Ectodermal cell (in vitro differentiated cells): ENCODE data around the gene MYO15A.
"Not testable (repeated sequence)": the region's sequence is repeated elsewhere in the genome, so short reads cannot be mapped to it uniquely, and the experiment has no call there.

ENCODE experiments used
- H3K27ac ChIP-seq: 2 replicates; pipeline ENCODE4 v1.7.0; 2013; ENCODE audit warnings: mild to moderate bottlenecking, low read depth, low read length; ENCODE audit not compliant: insufficient read depth, poor library complexity, severe bottlenecking
- H3K27me3 ChIP-seq: 2 replicates; pipeline ENCODE4 v1.7.0; 2013; ENCODE audit warnings: mild to moderate bottlenecking, low read length; ENCODE audit not compliant: insufficient read depth, control insufficient read depth, poor library complexity, severe bottlenecking
- H3K36me3 ChIP-seq: one replicate; pipeline ENCODE4 v1.7.0; 2013; ENCODE audit warnings: low read length; ENCODE audit not compliant: control insufficient read depth, insufficient read depth
- H3K4me1 ChIP-seq: one replicate; pipeline ENCODE4 v1.7.0; 2013; ENCODE audit warnings: low read length; ENCODE audit not compliant: control insufficient read depth, insufficient read depth
- H3K4me3 ChIP-seq: 2 replicates; pipeline ENCODE4 v1.7.0; 2013; ENCODE audit warnings: low read depth, low read length, control low read depth; ENCODE audit not compliant: insufficient read depth
- H3K9me3 ChIP-seq: 2 replicates; pipeline ENCODE4 v1.7.0; 2013; ENCODE audit warnings: mild to moderate bottlenecking, low read length, moderate library complexity; ENCODE audit not compliant: control insufficient read depth
- WGBS, 2 experiments: methylation state at CpG; one replicate each; pipeline ENCODE4 v1.1.7; 2013; ENCODE audit warnings: missing lambda C conversion rate in 2 of 2; 5-methylcytosine and 5-hydroxymethylcytosine counted together

The MYO15A gene

DNA sequence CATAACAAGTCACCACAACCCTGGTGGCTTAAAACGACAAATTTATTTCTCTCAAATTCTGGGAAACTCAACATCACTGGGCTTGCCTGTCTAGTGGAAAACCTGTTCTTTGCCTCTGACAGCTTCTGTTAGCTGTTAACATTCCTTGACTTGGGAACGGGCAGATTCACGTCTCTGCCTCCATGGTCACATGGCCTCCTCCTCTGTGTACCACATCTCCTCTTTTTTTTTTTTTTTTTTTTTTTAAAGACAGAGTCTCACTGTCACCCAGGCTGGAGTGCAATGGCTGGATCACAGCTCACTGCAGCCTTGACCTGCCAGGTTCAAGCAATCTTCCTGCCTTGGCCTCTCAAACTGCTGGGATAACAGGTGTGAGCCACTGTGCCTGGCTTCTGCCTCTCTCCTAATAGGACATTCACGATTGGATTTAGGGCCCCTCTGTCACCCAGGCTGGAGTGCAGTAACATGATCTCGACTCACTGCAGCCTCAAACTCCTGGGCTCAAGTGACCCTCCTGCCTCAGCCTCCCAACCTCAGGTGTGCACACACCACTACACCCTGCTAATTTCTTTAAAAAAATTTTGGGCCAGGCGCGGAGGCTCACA, 105.2 kb downstream of the MYO15A start:
- no peaks in the 10 kb centered on the region for H3K4me1 ChIP-seq
- H3K27ac ChIP-seq = no peak overlapping the region
- no peak overlapping the region for H3K4me3 ChIP-seq
- no peaks in the 10 kb centered on the region for H3K27me3 ChIP-seq
- peaks cover 19% of the 10 kb centered on the region for H3K36me3 ChIP-seq
- WGBS, 2 experiments = 77 to 83% methylated on average over 7 of the region's 7 CpGs
- no peaks in the 10 kb centered on the region for H3K9me3 ChIP-seq

GRCh38 chr17:18216906-18217305, 108.3 kb downstream of the MYO15A start:
- not testable (repeated sequence) for H3K9me3 ChIP-seq
- WGBS, 2 experiments = 86% methylated on average over 11 of the region's 11 CpGs

GRCh38 chr17:18217412-18218015, 109.0 kb downstream of the MYO15A start:
- WGBS, 2 experiments = 21% methylated on average over 5 to 6 of the region's 6 CpGs
- no peaks in the 10 kb centered on the region for H3K36me3 ChIP-seq
- H3K9me3 ChIP-seq = no peaks in the 10 kb centered on the region

More at GRCh38 chr17:18216906-18217305, 108.3 kb downstream of the MYO15A start:
- not testable (repeated sequence) for H3K4me1 ChIP-seq, H3K27ac ChIP-seq, H3K27me3 ChIP-seq, H3K36me3 ChIP-seq, H3K4me3 ChIP-seq

GRCh38 chr17:18218756-18219415, 110.3 kb downstream of the MYO15A start:
- Histone ChIP-seq H3K27me3 (no peaks in the 10 kb centered on the region), H3K4me3 (no peak overlapping the region), H3K27ac (no peak overlapping the region), H3K9me3 (no peaks in the 10 kb centered on the region), H3K4me1 (peaks cover 10% of the 10 kb centered on the region), H3K36me3 (no peaks in the 10 kb centered on the region)
- WGBS, 2 experiments = 78 to 86% methylated on average over 4 of the region's 4 CpGs

More at GRCh38 chr17:18217412-18218015, 109.0 kb downstream of the MYO15A start:
- Histone ChIP-seq H3K27me3 (no peaks in the 10 kb centered on the region), H3K4me1 (no peaks in the 10 kb centered on the region), H3K4me3 (no peak overlapping the region), H3K27ac (no peak overlapping the region)

- Histone ChIP-seq H3K27ac (peak overlapping the region; percentile 100), H3K4me3 (no peak overlapping the region), H3K4me1 (peaks cover 35% of the 10 kb centered on the region), H3K27me3 (no peaks in the 10 kb centered on the region), H3K36me3 (no peaks in the 10 kb centered on the region), H3K9me3 (no peaks in the 10 kb centered on the region)
- WGBS, 2 experiments = 52 to 55% methylated on average over 4 of the region's 4 CpGs
These were observed 115.5 kb downstream of the MYO15A start for GRCh38 chr17:18224053-18224386.

GRCh38 chr17:18224387-18225120, 116.0 kb downstream of the MYO15A start:
- H3K4me3 ChIP-seq = peak overlapping the region; percentile 46
- no peaks in the 10 kb centered on the region for H3K36me3 ChIP-seq
- H3K27me3 ChIP-seq = no peaks in the 10 kb centered on the region
- WGBS, 2 experiments = 1 to 2% methylated on average over 23 of the region's 23 CpGs
- H3K9me3 ChIP-seq = no peaks in the 10 kb centered on the region
- peak overlapping the region; percentile 100 for H3K27ac ChIP-seq
- peaks cover 40% of the 10 kb centered on the region for H3K4me1 ChIP-seq

DNA sequence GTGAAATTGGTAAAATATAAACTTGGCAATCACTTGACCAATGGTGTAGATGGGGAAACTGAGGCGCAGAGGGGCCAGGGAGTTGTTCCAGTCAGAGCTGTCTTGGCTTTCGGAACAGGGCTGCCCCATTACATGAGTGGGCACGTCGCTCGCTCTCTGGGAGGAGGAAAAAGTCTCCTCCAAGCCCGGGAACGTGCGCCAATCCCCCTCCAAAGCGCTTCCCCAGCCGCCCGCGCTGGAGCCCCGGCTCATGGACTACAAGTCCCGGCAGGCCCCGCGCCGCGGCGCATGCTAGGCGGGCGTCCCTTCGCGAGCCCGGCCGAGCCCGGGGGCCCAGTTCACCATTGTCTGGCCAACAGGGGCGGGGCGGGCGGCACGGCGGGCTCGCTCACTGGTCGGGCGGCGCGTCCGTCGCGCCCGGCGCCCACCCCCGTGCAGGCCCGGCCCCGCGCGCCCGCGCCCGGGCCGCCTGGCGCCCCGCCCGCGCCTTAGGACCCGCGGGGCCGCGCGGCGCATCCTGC, 116.6 kb downstream of the MYO15A start, which contains the start of gene LLGL1:
Gene LLGL1 (plus strand): TSS at position 515 of the 521 bp plus-strand sequence. CDS start 48 bp downstream, outside the sequence.
- no peaks in the 10 kb centered on the region for H3K27me3 ChIP-seq
- H3K36me3 ChIP-seq = no peaks in the 10 kb centered on the region
- peaks cover 46% of the 10 kb centered on the region for H3K4me1 ChIP-seq
- H3K27ac ChIP-seq = peak within 1 kb of the TSS; percentile 100
- 0% methylated on average over 60 of the region's 60 CpGs for WGBS, 2 experiments
- H3K4me3 ChIP-seq = peak within 1 kb of the TSS; percentile 85
- no peaks in the 10 kb centered on the region for H3K9me3 ChIP-seq

DNA sequence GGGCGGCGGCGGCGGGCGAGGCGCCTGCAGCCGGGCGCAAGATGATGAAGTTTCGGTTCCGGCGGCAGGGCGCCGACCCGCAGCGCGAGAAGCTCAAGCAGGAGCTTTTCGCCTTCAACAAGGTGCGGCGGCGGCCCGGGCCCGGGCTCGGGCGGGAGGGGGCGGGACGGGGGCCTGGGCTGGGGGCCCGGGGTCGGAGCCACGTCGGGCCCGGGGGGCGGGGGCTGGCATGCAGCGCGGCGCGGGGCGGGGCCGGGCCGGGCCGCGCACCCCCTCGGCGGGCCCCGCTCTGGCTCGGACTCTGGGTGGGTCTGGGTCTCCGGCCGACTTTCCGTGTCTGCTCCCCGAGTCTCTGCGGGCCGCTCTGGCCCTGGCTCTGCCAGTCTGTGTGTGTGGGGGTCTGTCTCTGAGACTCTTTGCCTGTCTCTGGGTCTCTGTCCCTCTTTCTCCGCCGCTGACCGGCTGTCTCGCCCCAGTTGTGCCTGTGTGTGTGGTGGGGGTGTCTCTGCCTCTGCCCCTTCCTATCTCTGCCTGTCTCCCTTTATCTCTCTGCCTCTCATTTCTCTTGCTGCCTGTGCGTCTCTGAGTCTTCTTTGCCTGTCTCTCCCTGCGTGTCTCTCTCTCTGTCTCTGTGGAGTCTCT, 117.2 kb downstream of the MYO15A start:
- Histone ChIP-seq H3K4me3 (peak overlapping the region; percentile 85), H3K4me1 (peaks cover 52% of the 10 kb centered on the region), H3K27me3 (no peaks in the 10 kb centered on the region), H3K9me3 (no peaks in the 10 kb centered on the region), H3K36me3 (no peaks in the 10 kb centered on the region), H3K27ac (no peak overlapping the region)
- 0% methylated on average over 56 to 57 of the region's 57 CpGs for WGBS, 2 experiments

- H3K27ac ChIP-seq = no peak overlapping the region
- H3K4me3 ChIP-seq = peak overlapping the region; percentile 85
- H3K36me3 ChIP-seq = no peaks in the 10 kb centered on the region
- no peaks in the 10 kb centered on the region for H3K9me3 ChIP-seq
- no peaks in the 10 kb centered on the region for H3K27me3 ChIP-seq
- 33 to 35% methylated on average over 16 of the region's 16 CpGs for WGBS, 2 experiments
- peaks cover 57% of the 10 kb centered on the region for H3K4me1 ChIP-seq
These were observed 117.9 kb downstream of the MYO15A start for GRCh38 chr17:18226284-18226945.
